ENCODE measurements around the gene CCNK.

The CCNK gene

DNA sequence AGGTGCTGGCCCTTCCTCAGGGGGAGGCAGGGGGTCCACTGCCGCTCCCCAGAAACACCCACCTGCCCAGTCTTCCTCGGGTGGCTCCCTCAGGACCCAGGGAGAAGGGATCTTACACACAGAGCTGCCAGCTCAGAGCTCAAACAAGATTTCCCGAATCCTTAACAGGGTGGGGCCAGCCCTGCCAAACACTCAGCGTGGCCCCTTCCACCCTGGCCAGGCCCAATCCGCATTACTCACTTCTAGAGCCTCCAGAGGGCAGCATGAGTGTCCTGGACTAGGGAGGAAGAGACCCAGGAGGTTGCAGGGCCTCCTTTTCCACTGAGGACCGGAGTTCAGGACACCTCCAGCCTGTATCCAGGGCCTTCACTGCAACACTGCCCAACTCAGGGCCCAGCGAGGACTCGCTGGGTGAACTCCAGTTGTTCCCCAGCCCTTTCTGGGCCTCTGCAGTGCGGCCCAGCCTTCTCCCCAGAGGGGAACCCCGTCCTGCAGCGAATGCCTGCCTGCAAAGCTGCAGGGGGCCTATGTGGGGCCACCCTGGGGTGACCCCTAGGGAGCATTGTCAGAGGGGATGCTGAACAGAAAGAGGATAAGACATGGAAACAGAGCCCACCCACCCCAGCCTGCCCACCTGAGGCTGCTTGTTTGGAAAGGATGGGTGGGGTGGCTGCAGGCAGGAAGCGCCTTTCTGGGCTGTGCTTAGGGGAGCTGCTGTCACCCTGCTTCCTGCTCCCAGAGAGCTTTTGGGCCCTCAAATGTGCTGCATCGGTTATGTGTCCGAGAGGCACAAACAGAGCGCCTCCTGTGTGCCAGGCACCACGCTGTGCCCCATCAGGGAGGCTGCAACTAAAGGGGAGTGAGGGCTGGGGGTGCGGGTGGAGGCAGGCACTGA lies 43.8 kb downstream of the CCNK start:
- Histone ChIP-seq H3K27ac (no peak overlapping the region), H3K4me3 (ENCODE audit: low read depth, low read length) (no peak overlapping the region), H3K9me3 (ENCODE audit: control insufficient read depth, low read length) (no peaks in the 10 kb centered on the region), H3K4me1 (no peaks in the 10 kb centered on the region), H3K4me2 (ENCODE audit: low read length) (no peak overlapping the region), H3K36me3 (ENCODE audit: control insufficient read depth, insufficient read depth, low read length) (no peaks in the 10 kb centered on the region), H3K9ac (no peak overlapping the region), H2AFZ (no peak overlapping the region), H3K27me3 (ENCODE audit: control insufficient read depth, insufficient read depth, low read length) (no peaks in the 10 kb centered on the region), H3K79me2 (peaks cover 6% of the 10 kb centered on the region)
- TF ChIP-seq CTCF (IDR thresholded peaks at IDR 0.05): no peak

GRCh38 chr14:99525699-99526080 lies 44.5 kb downstream of the CCNK start:
- Histone ChIP-seq H3K79me2 (peaks cover 9% of the 10 kb centered on the region), H3K9me3 (ENCODE audit: control insufficient read depth, low read length) (no peaks in the 10 kb centered on the region), H3K36me3 (ENCODE audit: control insufficient read depth, insufficient read depth, low read length) (no peaks in the 10 kb centered on the region), H3K4me3 (ENCODE audit: low read depth, low read length) (no peak overlapping the region), H2AFZ (no peak overlapping the region), H3K9ac (no peak overlapping the region), H3K27ac (no peak overlapping the region), H3K4me1 (no peaks in the 10 kb centered on the region), H3K27me3 (ENCODE audit: control insufficient read depth, insufficient read depth, low read length) (no peaks in the 10 kb centered on the region), H3K4me2 (ENCODE audit: low read length) (no peak overlapping the region)
- TF ChIP-seq CTCF (IDR thresholded peaks at IDR 0.05): no peak

DNA sequence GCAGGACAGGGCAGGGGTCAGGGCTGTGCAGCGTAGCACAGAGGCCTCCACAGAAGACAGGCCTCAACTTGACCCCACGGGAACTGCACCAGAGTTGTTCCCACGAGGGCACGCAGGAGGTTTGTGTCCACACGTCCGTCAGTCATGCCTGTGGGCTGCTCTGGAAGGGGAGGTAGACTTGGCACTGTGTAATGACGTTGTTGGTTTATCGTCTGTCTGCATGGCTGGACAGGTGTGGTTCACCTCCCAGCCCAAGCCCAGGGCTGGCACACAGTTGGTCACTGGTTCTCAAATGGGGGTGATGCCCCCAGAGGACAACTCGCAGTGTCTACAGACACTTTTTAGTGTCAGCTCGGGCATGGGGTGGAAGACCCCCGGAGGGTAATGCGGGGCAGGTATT lies 45.8 kb downstream of the CCNK start:
- H3K4me2 ChIP-seq (ENCODE audit: low read length): no peak overlapping the region
- no peak overlapping the region for H3K27ac ChIP-seq
- H3K79me2 ChIP-seq: peaks cover 11% of the 10 kb centered on the region
- no peaks in the 10 kb centered on the region for H3K4me1 ChIP-seq
- TF ChIP-seq CTCF (IDR thresholded peaks at IDR 0.05): no peak
- no peaks in the 10 kb centered on the region for H3K9me3 ChIP-seq (ENCODE audit: control insufficient read depth, low read length)
- no peaks in the 10 kb centered on the region for H3K36me3 ChIP-seq (ENCODE audit: control insufficient read depth, insufficient read depth, low read length)
- H3K9ac ChIP-seq: no peak overlapping the region
- no peaks in the 10 kb centered on the region for H3K27me3 ChIP-seq (ENCODE audit: control insufficient read depth, insufficient read depth, low read length)
- H2AFZ ChIP-seq: no peak overlapping the region
- no peak overlapping the region for H3K4me3 ChIP-seq (ENCODE audit: low read depth, low read length)

- Histone ChIP-seq H3K4me1 (no peaks in the 10 kb centered on the region), H3K4me3 (ENCODE audit: low read depth, low read length) (no peak overlapping the region), H3K27me3 (ENCODE audit: control insufficient read depth, insufficient read depth, low read length) (no peaks in the 10 kb centered on the region), H3K4me2 (ENCODE audit: low read length) (no peak overlapping the region), H3K27ac (no peak overlapping the region), H3K9me3 (ENCODE audit: control insufficient read depth, low read length) (no peaks in the 10 kb centered on the region), H3K36me3 (ENCODE audit: control insufficient read depth, insufficient read depth, low read length) (no peaks in the 10 kb centered on the region), H3K9ac (no peak overlapping the region), H2AFZ (no peak overlapping the region), H3K79me2 (peaks cover 15% of the 10 kb centered on the region)
- TF ChIP-seq CTCF (IDR thresholded peaks at IDR 0.05): no peak
Measured at GRCh38 chr14:99527427-99528076, 46.3 kb downstream of the CCNK start.
